Activated CD8-positive, alpha-beta T cell treated with anti-CD3 and anti-CD28 coated beads, Interleukin-2, amount 10 ng/mL, durations not matched to agents 7 days and 5 days (primary cell): ENCODE results near the gene RASL10B. TPM values are rescaled to one million over a fixed set of nuclear protein-coding genes. Genes with fewer than 3 reads are reported as not detected.

ENCODE experiments used
- ATAC-seq: fragments of 150-1000 bp; cut with Tn5 transposase; one replicate; pipeline ENCODE4 v1.10.0; 2021; ENCODE audit warnings: moderate library complexity
- CTCF ChIA-PET: fragments of 350-600 bp; sonication (Branson Sonifier 250); formaldehyde crosslinking; loops from one replicate; lab custom pipeline; 2021; ENCODE audit warnings: antibody characterized with exemption; lab: Charles Lee
- POLR2A ChIA-PET: fragments of 350-600 bp; sonication (Branson Sonifier 250); formaldehyde crosslinking; loops from one replicate; lab custom pipeline; 2021; ENCODE audit warnings: antibody characterized with exemption; lab: Charles Lee
- DNase-seq: peaks from one replicate; pipeline ENCODE4 v3.0.0-alpha.2; 2020
- H3K27ac Mint-ChIP-seq: one replicate; pipeline ENCODE4 v1.8.0; 2021; ENCODE audit warnings: mild to moderate bottlenecking, mixed read lengths
- H3K27me3 Mint-ChIP-seq: one replicate; pipeline ENCODE4 v1.8.0; 2021; ENCODE audit warnings: low read depth, mixed read lengths
- H3K36me3 Mint-ChIP-seq: one replicate; pipeline ENCODE4 v1.8.0; 2021; ENCODE audit warnings: low read depth, mixed read lengths
- H3K4me1 Mint-ChIP-seq: one replicate; pipeline ENCODE4 v1.8.0; 2021; ENCODE audit warnings: low read depth, mixed read lengths
- H3K4me3 Mint-ChIP-seq: one replicate; pipeline ENCODE4 v1.8.0; 2021; ENCODE audit warnings: mild to moderate bottlenecking, mixed read lengths
- H3K9me3 Mint-ChIP-seq: one replicate; pipeline ENCODE4 v1.8.0; 2022; ENCODE audit warnings: mixed read lengths; ENCODE audit not compliant: insufficient read depth
- total RNA-seq, 2 experiments: library from RNA; stranded (reverse); gene quantifications; one replicate each; pipeline ENCODE4 v1.2.3, GENCODE V29; 2021

Gene RASL10B
- total RNA-seq, 2 experiments from 2014 or later: 0.10 TPM; not detected in 1

DNA sequence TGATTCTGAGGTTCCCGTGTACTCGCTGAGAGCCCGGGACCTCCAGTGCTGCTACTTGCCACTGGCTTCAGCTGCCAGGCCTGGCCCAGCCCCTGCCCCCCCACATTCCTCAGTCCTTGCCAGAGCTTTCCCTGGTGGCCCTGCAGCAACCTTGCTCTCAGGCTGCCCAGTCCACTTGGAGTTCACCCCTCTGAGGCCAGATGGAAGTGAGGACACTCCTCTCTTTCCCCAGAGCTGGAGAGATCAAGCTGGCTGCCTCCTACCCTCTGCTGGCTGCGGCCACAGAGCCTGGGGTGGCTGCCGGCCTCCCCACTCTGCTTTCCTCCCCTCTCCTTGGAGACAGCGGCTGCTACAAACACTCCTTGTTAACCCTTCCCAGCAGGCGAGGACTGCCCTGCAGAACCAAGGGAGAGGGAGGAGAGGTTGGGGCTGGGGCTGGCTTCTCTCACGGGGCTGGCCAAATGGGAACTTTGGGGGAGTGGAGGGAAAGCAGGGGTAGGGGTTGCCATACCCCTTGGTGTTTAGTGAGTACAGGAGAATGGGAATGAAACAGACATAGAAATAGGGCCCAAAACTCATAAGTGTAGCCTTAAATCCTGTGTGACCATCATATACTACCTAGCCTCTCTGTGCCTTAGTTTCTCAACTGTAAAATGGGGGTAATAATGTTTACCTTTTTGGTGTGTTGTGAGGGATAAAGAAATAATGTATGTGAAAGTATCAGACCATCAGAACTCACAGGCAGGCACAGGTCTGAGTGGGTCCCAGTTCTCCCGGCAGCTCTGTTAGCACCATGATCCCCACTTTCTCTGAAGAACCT, 21.7 kb downstream of the RASL10B start, which contains the start of gene GAS2L2:
GAS2L2 (minus strand) TSS at position 295 of the 820 bp plus-strand sequence. CDS start 389 bp downstream, outside the sequence.
- H3K4me1 Mint-ChIP-seq: peaks cover 9% of the 10 kb centered on the region
- H3K27ac Mint-ChIP-seq: no peak within 1 kb of the TSS
- H3K36me3 Mint-ChIP-seq: no peaks in the 10 kb centered on the region
- no peaks in the 10 kb centered on the region for H3K9me3 Mint-ChIP-seq
- ChIA-PET POLR2A (no interaction called here), CTCF (interaction anchor here (1.7 kb wide), 1 partner anchor 11 kb away, joined by 7 read pairs; no protein-coding TSS in a partner anchor)
- DNase-seq (no peak), ATAC-seq (no peak)
- H3K4me3 Mint-ChIP-seq: no peak within 1 kb of the TSS
- H3K27me3 Mint-ChIP-seq: peaks cover 29% of the 10 kb centered on the region

DNA sequence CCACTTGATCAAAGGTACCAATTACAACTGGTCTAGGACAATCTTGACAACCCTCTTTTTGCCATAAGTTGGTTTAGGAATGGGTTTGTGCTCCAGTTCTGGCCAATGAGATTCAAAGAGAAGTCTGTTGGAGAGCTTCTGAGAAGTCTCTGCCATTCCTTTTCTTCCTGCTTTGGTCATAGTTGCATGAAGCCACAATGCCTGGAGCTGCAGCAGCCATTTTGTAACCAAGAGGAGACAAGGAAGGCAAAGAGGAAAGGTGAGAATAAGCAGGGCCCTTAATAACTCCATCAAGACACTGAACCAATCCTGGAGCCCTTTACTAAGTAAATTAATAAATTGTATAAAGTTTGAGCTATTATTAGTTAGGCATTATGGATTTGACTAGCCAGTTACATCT, 25.8 kb downstream of the RASL10B start:
- Mint-ChIP-seq H3K27me3 (no peaks in the 10 kb centered on the region), H3K27ac (no peak overlapping the region), H3K4me3 (no peak overlapping the region), H3K9me3 (no peaks in the 10 kb centered on the region), H3K4me1 (no peaks in the 10 kb centered on the region), H3K36me3 (no peaks in the 10 kb centered on the region)
- ATAC-seq (no peak), DNase-seq (no peak)
- CTCF ChIA-PET: interaction anchor here (1.7 to 9.2 kb wide), 2 partner anchors 9 to 48 kb away, joined by 4 to 81 read pairs; no protein-coding TSS in a partner anchor
- POLR2A ChIA-PET: no interaction called here

DNA sequence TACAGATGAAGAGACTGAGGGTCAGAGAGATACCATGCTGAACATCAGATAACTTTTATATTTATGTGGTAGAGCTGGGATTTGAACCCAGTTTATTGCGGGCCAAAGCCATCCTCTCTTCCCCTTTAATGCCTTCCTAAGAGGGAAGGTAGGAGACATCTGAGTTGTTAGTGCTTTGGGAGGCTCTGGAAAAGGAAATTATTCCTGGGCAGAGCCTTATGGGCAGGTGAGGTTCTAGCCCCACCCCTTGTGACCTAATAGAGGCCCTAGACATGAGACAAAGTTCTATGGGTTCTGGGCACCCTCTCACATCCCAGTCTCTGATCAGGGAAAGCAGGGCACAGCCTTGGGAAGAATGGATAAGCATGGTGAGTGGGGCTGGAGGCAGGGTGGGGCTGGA, 29.1 kb downstream of the RASL10B start, which contains the start of gene C17orf50:
C17orf50 (plus strand) TSS at position 301 of the 400 bp plus-strand sequence; CDS start at position 356, 55 bp downstream.
- ChIA-PET POLR2A (interaction anchor here (1.0 kb wide), 1 partner anchor 48 kb away, joined by 3 read pairs; the partner anchor contains the start of gene TAF15), CTCF (interaction anchor here (0.6 to 11.6 kb wide), 4 partner anchors 12 to 522 kb away, joined by 3 to 415 read pairs (median 42); partner anchors contain the start of gene TAF15)
- Mint-ChIP-seq H3K27me3 (no peaks in the 10 kb centered on the region), H3K27ac (no peak within 1 kb of the TSS), H3K9me3 (no peaks in the 10 kb centered on the region), H3K36me3 (no peaks in the 10 kb centered on the region), H3K4me1 (peaks cover 15% of the 10 kb centered on the region), H3K4me3 (no peak within 1 kb of the TSS)
- ATAC-seq: no peak
- DNase-seq: no peak

DNA sequence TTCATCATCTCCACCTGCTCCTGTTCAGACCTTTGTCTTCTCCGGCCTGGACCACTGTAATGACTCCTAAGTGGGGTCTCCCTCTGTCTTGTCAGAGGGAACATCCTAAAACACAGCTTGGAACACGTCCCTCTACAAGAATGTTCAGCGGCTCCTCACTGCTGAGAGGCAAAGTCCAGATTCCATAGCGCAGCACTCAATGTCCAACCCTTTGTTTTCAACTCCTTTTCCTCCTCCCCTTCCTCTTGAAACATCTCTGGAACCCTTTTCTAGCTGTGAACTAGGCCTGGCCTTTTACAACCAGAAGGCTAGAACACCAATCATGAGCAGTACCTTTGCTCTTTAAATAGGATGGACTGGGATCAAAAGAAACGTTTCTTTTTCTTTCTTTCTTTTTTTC, 30.2 kb downstream of the RASL10B start:
- DNase-seq (no peak), ATAC-seq (no peak)
- CTCF ChIA-PET: interaction anchor here (9.2 to 11.6 kb wide), 2 partner anchors 13 to 47 kb away, joined by 81 to 415 read pairs; partner anchors contain the start of gene TAF15
- POLR2A ChIA-PET: no interaction called here
- Mint-ChIP-seq H3K36me3 (no peaks in the 10 kb centered on the region), H3K4me1 (peaks cover 17% of the 10 kb centered on the region), H3K9me3 (no peaks in the 10 kb centered on the region), H3K4me3 (no peak overlapping the region), H3K27ac (no peak overlapping the region), H3K27me3 (no peaks in the 10 kb centered on the region)

DNA sequence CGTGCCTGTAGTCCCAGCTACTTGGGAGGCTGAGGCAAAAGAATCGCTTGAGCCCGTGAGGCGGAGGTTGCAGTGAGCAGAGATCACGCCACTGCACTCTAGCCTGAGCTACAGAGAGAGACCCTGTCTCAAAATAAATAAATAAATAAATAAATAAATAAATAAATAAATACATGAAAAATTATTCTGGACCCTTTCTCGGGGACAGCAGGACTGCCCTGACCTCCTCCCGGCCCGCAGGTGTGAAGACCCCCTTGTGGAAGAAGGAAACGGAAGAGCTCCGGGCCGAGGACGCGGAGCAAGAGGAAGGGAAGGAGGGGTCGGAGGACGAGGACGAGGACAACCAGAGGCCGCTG, 32.3 kb downstream of the RASL10B start:
- ATAC-seq: no peak
- no peaks in the 10 kb centered on the region for H3K9me3 Mint-ChIP-seq
- H3K36me3 Mint-ChIP-seq: no peaks in the 10 kb centered on the region
- no peaks in the 10 kb centered on the region for H3K27me3 Mint-ChIP-seq
- no peak for DNase-seq
- CTCF ChIA-PET: interaction anchor here (0.8 to 11.6 kb wide), 74 partner anchors 8 to 674 kb away, joined by 3 to 415 read pairs (median 5); partner anchors contain the start of genes AP2B1, CCL5, MMP28 and NLE1
- peaks cover 17% of the 10 kb centered on the region for H3K4me1 Mint-ChIP-seq
- H3K4me3 Mint-ChIP-seq: peak overlapping the region; percentile 83
- H3K27ac Mint-ChIP-seq: no peak overlapping the region
- POLR2A ChIA-PET: interaction anchor here (0.5 to 3.6 kb wide), 5 partner anchors 25 to 158 kb away, joined by 3 to 34 read pairs (median 3); partner anchors contain the start of gene TAF15

DNA sequence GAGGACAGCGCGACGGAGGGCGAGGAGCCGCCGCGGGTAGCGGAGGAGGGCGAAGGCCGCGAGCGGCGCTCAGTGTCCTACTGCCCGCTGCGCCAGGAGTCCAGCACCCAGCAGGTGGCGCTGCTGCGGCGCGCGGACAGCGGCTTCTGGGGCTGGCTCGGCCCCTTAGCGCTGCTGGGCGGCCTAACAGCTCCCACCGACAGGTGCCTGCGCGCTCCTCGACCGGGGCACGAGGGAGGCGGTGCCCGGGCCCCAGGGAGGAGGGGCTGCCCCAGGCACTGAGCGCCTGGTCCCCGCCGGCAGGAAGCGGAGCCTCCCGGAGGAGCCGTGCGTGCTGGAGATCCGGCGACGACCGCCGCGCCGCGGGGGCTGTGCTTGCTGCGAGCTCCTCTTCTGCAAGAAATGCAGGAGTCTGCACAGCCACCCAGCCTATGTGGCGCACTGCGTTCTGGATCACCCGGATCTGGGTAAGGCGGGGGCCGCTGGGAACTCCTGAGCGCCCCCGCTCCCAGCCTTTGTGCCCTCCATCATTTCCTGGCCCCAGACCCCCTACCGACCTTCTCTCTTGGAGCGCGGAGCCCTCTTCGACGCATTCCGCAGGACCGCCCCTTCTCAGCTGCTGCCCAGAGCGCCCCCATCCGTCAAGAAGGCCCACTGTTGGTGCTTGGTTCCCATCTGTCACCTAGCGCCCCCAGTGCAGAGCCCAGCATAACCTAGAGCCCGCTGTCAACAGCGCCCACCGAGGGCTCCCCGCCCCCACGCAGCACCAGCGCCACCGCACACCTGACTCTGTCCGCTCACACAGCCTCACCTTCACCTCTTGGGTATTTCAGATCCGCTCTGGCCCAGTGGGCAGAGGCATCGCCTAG, 32.9 kb downstream of the RASL10B start:
- ATAC-seq: peak; percentile 96
- Mint-ChIP-seq H3K36me3 (no peaks in the 10 kb centered on the region), H3K27me3 (no peaks in the 10 kb centered on the region), H3K4me1 (peaks cover 17% of the 10 kb centered on the region), H3K27ac (peak overlapping the region; percentile 86), H3K4me3 (peak overlapping the region; percentile 83), H3K9me3 (no peaks in the 10 kb centered on the region)
- ChIA-PET POLR2A (interaction anchor here (0.5 to 3.6 kb wide), 5 partner anchors 25 to 159 kb away, joined by 3 to 34 read pairs (median 3); partner anchors contain the start of gene TAF15), CTCF (interaction anchor here (0.8 to 11.6 kb wide), 75 partner anchors 9 to 674 kb away, joined by 3 to 415 read pairs (median 5); partner anchors contain the start of genes AP2B1, CCL5, MMP28 and NLE1)
- DNase-seq: peak; percentile 90

DNA sequence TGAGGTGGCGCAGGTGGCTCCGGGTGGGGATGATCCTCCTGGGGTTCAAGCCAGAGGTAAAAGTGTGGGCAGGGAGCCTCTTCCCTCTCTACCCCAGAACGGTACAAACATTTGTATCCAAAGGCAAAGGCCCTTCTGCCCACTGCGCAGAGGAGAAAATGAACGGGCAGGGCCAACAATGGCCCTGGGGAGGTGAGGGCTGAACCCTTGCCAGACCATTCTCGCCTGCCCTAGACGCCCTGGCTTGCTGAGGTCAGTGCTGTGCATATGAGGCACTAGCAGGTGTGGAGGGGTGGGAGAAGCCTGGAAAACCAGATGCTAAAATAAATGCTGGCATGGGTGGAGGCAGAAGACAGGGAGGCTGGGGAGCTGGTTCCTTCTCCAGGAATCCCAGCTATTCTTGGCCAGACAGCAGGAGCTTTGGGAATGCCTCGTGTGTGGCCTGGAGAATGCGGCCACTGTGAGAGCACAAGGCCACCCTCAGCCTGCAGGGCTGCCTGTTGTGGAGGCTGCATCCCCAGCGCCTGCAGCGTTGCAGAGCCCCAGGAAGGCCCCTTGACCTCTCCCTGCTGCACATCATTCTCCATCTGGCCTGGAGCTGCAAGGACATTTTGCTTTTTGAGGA, 33.8 kb downstream of the RASL10B start:
- no peaks in the 10 kb centered on the region for H3K27me3 Mint-ChIP-seq
- peaks cover 17% of the 10 kb centered on the region for H3K4me1 Mint-ChIP-seq
- no peak for ATAC-seq
- DNase-seq: no peak
- no peak overlapping the region for H3K27ac Mint-ChIP-seq
- ChIA-PET CTCF (interaction anchor here (1.2 to 11.6 kb wide), 22 partner anchors 10 to 675 kb away, joined by 3 to 415 read pairs (median 12); partner anchors contain the start of genes MMP28, SLFN12L and TAF15), POLR2A (interaction anchor here (3.6 kb wide), 1 partner anchor 44 kb away, joined by 34 read pairs; the partner anchor contains the start of gene TAF15)
- no peaks in the 10 kb centered on the region for H3K36me3 Mint-ChIP-seq
- no peaks in the 10 kb centered on the region for H3K9me3 Mint-ChIP-seq
- peak overlapping the region; percentile 83 for H3K4me3 Mint-ChIP-seq

DNA sequence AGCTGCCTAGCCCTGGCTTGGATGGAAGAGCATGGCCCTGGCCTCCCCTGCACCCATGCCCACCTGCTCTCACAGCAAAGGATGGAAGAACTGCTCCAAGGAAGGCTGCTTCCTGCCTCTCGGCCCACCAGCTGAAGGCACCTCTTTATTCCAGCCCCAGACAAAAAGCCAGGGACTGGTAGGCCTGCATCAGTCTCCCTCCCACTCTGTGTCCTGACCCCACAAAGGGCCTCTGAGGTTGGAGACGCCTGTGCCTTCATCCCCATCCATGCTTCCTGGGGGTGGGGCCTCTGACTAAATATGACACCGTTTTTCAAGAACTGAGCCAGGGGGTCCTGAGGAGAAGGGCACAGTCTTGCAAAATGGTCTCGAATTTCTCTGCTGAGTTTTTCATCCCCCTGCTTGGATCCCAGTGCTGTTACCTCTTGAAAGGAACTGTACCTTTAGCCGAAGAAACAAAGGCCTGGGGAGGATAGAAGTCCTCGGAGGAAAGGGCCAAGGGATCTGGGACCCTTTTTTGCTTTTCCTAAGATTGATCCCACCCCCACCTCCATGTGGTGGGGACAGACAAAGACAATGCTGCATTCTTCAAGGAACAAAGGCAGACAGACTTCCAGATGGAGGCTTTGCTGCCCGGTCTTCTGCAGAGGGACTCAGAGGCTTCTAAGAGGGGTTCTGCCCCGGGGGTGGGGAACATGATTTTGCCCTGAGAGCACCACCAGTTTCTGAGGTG, 34.5 kb downstream of the RASL10B start:
- Mint-ChIP-seq H3K4me3 (no peak overlapping the region), H3K4me1 (peaks cover 17% of the 10 kb centered on the region), H3K9me3 (no peaks in the 10 kb centered on the region), H3K36me3 (no peaks in the 10 kb centered on the region), H3K27me3 (no peaks in the 10 kb centered on the region), H3K27ac (no peak overlapping the region)
- DNase-seq (no peak), ATAC-seq (no peak)
- POLR2A ChIA-PET: interaction anchor here (3.6 kb wide), 1 partner anchor 43 kb away, joined by 34 read pairs; the partner anchor contains the start of gene TAF15
- CTCF ChIA-PET: interaction anchor here (1.1 to 11.6 kb wide), 9 partner anchors 12 to 76 kb away, joined by 3 to 415 read pairs (median 12); partner anchors contain the start of genes MMP28 and TAF15

DNA sequence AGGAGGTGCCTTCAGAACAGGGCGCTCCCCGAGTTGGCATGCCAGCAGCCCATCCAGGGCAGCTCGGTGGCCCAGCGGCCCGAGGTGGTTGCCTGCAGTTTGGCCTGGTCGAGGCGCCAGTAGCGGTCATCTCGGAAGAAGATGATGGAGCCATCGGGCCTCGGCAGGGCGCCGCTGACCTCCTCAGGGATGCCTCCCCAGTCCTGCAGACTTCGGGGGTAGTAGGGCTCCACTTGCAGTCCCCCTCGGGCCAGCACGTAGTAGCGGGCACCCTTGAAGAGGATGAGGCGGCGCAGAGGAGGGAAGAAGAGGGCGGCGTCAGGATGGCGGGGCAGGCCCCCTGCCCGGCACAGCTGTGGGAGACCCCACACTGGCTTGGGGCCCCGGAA, 35.0 kb downstream of the RASL10B start:
- Mint-ChIP-seq H3K27me3 (no peaks in the 10 kb centered on the region), H3K4me1 (peaks cover 17% of the 10 kb centered on the region), H3K27ac (no peak overlapping the region), H3K36me3 (no peaks in the 10 kb centered on the region), H3K9me3 (no peaks in the 10 kb centered on the region), H3K4me3 (no peak overlapping the region)
- CTCF ChIA-PET: interaction anchor here (0.6 to 11.6 kb wide), 11 partner anchors 9 to 1033 kb away, joined by 3 to 415 read pairs (median 3); partner anchors contain the start of genes MMP28 and TAF15
- DNase-seq: no peak
- no peak for ATAC-seq
- POLR2A ChIA-PET: interaction anchor here (0.9 to 3.6 kb wide), 2 partner anchors 43 kb away, joined by 3 to 34 read pairs; partner anchors contain the start of gene TAF15
